K562 (cell line): ENCODE measurements around the gene TFCP2. TPM values are rescaled to one million over a fixed set of nuclear protein-coding genes. Genes with fewer than 3 reads are reported as not detected.
A peak's percentile ranks its signal among the peaks of the same experiment; 100 is the strongest.

Experiments
- CAMTA2 ChIP-seq: fragments of 250-450 bp; sonication (Bioruptor Pico); conservative IDR thresholded peaks from 2 replicates; pipeline ENCODE4 v1.5.1; 2022
- CSDE1 ChIP-seq, 2 experiments: fragments of 450-650 bp; IDR thresholded peaks; 2 replicates each; pipeline ENCODE4 v1.6.1; 2016; ENCODE audit warnings: mild to moderate bottlenecking in 1 of 2
- HEY1 ChIP-seq: fragments of 250-450 bp; sonication (Bioruptor Pico); IDR thresholded peaks from 2 replicates; pipeline ENCODE4 v1.5.0; 2020; ENCODE audit warnings: mild to moderate bottlenecking, moderate library complexity, borderline replicate concordance
- PTRF ChIP-seq: fragments of 450-650 bp; IDR thresholded peaks from 2 replicates; pipeline ENCODE4 v1.6.1; 2016; ENCODE audit warnings: mild to moderate bottlenecking, missing genetic modification characterization, missing compliant biosample characterization
- SP2 ChIP-seq: IDR thresholded peaks from 2 replicates; pipeline ENCODE4 v1.6.1; 2011; ENCODE audit warnings: mild to moderate bottlenecking, low read depth, low read length, moderate library complexity; ENCODE audit not compliant: poor library complexity, severe bottlenecking; ENCODE audit errors: extremely low read depth
- ZNF586 ChIP-seq: fragments of 450-650 bp; formaldehyde crosslinking; conservative IDR thresholded peaks from 2 replicates; pipeline ENCODE4 v1.4.0; 2020; ENCODE audit warnings: mild to moderate bottlenecking, moderate library complexity
- ZSCAN32 ChIP-seq: fragments of 450-650 bp; formaldehyde crosslinking; IDR thresholded peaks from 2 replicates; pipeline ENCODE4 v1.4.0; 2020; ENCODE audit warnings: mild to moderate bottlenecking, moderate library complexity
- polyA plus RNA-seq, 8 experiments: library from polyadenylated mRNA; depleted of rRNA in 4 of 8; stranded (reverse) in 5 of 8; unstranded in 3 of 8; fragments of >200 nt; fragmentation: Nextera tagmentation in 2 of 8; fragmentation: Illumina TruSeq in 1 of 8; extraction: Ambion mirVana in 2 of 8; extraction: Trizol in 1 of 8; gene quantifications; 2 replicates each; pipeline versions ENCODE4 v1.2.1 to v1.2.3, GENCODE V29; 2011 to 2014; ENCODE audit warnings: inconsistent platforms in 1 of 8, missing spikeins in 1 of 8
- total RNA-seq, 7 experiments: library from RNA; depleted of rRNA in 6 of 7; stranded (reverse); fragments of >200 nt in 6 of 7; fragmentation: Illumina TruSeq in 2 of 7; extraction: Trizol in 2 of 7; gene quantifications; 2 replicates each; pipeline versions ENCODE4 v1.2.1 to v1.2.3, GENCODE V29; 2011 to 2021; ENCODE audit warnings: low replicate concordance in 1 of 7
- TF ChIP-seq, protein P1 (sequence below): sonication (generic); formaldehyde crosslinking; IDR thresholded peaks from 2 replicates; pipeline ENCODE4 v1.8.0; 2022; ENCODE audit warnings: mild to moderate bottlenecking, low read depth, missing genetic modification reagents
- TF ChIP-seq, protein P2 (sequence below), 2 experiments: fragments of 450-650 bp; conservative IDR thresholded peaks; 2 replicates each; pipeline ENCODE4 v1.6.1; 2017; ENCODE audit warnings: mild to moderate bottlenecking in 2 of 2, moderate library complexity in 2 of 2
- TF ChIP-seq, protein P3 (sequence below): fragments of 200-600 bp; sonication (generic); IDR thresholded peaks from one replicate; pipeline ENCODE4 v1.6.1; 2012; ENCODE audit warnings: mild to moderate bottlenecking, low read depth, low read length, inconsistent platforms

TFCP2 gene
- total and polyA plus RNA-seq, 9 of the 15 experiments (the other 6 are each of a cell fraction or from before 2014, with no cell fraction given) = 8.0 to 38.9 (median 19.3) TPM

DNA sequence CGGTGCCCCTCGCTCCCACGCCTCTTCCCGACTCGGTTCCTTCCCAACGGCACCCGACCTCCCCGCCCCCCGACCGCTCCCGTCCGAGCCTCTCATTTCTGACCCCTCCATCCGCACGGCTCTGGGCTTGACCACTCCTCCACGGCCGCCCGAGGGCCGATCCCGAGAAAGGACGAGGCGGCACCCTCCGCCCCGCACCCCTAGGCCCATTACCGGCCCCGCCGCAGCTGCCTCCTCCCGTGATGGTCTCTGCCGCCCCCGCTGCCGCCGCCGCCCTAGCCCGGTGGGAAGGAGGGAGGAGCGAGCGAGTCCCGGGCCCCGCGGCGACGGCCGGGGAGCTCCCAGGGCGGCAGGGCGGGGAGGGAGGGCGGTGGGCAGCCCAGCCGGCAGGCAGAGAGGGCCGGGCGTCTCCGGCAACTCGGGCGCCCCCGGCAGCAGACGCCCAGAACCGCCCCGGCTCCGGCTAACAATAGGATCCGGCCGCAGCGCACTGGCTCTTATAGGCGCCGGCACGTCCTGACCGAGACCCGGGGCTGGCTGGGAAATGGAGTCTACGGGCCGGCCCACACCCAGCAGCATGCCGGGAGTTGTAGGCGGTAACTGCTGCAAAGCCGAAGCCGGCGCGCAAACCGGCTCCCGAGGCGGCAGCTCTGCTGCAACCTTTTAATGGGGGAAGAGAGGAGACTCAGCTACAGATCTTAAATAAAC lies 89.7 kb downstream of the TFCP2 start, which contains the start of gene CSRNP2 (continued):
- TF ChIP-seq, protein P1, sequence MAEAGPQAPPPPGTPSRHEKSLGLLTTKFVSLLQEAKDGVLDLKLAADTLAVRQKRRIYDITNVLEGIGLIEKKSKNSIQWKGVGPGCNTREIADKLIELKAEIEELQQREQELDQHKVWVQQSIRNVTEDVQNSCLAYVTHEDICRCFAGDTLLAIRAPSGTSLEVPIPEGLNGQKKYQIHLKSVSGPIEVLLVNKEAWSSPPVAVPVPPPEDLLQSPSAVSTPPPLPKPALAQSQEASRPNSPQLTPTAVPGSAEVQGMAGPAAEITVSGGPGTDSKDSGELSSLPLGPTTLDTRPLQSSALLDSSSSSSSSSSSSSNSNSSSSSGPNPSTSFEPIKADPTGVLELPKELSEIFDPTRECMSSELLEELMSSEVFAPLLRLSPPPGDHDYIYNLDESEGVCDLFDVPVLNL (CRISPR knock-in tag) = no peak
- TF ChIP-seq HEY1 (CRISPR knock-in tag) (no peak), SP2 (peak; percentile 16), ZNF586 (CRISPR knock-in tag) (no peak), CSDE1 (IDR thresholded peaks at IDR 0.05) (peak in 1 of 2 experiments; percentile 31; a peak in 1 of 4 replicates), CAMTA2 (CRISPR knock-in tag) (no peak), PTRF (tag) (no peak), ZSCAN32 (CRISPR knock-in tag) (no peak)
- TF ChIP-seq, protein P2, sequence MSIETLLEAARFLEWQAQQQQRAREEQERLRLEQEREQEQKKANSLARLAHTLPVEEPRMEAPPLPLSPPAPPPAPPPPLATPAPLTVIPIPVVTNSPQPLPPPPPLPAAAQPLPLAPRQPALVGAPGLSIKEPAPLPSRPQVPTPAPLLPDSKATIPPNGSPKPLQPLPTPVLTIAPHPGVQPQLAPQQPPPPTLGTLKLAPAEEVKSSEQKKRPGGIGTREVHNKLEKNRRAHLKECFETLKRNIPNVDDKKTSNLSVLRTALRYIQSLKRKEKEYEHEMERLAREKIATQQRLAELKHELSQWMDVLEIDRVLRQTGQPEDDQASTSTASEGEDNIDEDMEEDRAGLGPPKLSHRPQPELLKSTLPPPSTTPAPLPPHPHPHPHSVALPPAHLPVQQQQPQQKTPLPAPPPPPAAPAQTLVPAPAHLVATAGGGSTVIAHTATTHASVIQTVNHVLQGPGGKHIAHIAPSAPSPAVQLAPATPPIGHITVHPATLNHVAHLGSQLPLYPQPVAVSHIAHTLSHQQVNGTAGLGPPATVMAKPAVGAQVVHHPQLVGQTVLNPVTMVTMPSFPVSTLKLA (conservative IDR thresholded peaks at IDR 0.05) = peak in 1 of 2 experiments; percentile 50; a peak in 1 of 4 replicates
- TF ChIP-seq, protein P3, sequence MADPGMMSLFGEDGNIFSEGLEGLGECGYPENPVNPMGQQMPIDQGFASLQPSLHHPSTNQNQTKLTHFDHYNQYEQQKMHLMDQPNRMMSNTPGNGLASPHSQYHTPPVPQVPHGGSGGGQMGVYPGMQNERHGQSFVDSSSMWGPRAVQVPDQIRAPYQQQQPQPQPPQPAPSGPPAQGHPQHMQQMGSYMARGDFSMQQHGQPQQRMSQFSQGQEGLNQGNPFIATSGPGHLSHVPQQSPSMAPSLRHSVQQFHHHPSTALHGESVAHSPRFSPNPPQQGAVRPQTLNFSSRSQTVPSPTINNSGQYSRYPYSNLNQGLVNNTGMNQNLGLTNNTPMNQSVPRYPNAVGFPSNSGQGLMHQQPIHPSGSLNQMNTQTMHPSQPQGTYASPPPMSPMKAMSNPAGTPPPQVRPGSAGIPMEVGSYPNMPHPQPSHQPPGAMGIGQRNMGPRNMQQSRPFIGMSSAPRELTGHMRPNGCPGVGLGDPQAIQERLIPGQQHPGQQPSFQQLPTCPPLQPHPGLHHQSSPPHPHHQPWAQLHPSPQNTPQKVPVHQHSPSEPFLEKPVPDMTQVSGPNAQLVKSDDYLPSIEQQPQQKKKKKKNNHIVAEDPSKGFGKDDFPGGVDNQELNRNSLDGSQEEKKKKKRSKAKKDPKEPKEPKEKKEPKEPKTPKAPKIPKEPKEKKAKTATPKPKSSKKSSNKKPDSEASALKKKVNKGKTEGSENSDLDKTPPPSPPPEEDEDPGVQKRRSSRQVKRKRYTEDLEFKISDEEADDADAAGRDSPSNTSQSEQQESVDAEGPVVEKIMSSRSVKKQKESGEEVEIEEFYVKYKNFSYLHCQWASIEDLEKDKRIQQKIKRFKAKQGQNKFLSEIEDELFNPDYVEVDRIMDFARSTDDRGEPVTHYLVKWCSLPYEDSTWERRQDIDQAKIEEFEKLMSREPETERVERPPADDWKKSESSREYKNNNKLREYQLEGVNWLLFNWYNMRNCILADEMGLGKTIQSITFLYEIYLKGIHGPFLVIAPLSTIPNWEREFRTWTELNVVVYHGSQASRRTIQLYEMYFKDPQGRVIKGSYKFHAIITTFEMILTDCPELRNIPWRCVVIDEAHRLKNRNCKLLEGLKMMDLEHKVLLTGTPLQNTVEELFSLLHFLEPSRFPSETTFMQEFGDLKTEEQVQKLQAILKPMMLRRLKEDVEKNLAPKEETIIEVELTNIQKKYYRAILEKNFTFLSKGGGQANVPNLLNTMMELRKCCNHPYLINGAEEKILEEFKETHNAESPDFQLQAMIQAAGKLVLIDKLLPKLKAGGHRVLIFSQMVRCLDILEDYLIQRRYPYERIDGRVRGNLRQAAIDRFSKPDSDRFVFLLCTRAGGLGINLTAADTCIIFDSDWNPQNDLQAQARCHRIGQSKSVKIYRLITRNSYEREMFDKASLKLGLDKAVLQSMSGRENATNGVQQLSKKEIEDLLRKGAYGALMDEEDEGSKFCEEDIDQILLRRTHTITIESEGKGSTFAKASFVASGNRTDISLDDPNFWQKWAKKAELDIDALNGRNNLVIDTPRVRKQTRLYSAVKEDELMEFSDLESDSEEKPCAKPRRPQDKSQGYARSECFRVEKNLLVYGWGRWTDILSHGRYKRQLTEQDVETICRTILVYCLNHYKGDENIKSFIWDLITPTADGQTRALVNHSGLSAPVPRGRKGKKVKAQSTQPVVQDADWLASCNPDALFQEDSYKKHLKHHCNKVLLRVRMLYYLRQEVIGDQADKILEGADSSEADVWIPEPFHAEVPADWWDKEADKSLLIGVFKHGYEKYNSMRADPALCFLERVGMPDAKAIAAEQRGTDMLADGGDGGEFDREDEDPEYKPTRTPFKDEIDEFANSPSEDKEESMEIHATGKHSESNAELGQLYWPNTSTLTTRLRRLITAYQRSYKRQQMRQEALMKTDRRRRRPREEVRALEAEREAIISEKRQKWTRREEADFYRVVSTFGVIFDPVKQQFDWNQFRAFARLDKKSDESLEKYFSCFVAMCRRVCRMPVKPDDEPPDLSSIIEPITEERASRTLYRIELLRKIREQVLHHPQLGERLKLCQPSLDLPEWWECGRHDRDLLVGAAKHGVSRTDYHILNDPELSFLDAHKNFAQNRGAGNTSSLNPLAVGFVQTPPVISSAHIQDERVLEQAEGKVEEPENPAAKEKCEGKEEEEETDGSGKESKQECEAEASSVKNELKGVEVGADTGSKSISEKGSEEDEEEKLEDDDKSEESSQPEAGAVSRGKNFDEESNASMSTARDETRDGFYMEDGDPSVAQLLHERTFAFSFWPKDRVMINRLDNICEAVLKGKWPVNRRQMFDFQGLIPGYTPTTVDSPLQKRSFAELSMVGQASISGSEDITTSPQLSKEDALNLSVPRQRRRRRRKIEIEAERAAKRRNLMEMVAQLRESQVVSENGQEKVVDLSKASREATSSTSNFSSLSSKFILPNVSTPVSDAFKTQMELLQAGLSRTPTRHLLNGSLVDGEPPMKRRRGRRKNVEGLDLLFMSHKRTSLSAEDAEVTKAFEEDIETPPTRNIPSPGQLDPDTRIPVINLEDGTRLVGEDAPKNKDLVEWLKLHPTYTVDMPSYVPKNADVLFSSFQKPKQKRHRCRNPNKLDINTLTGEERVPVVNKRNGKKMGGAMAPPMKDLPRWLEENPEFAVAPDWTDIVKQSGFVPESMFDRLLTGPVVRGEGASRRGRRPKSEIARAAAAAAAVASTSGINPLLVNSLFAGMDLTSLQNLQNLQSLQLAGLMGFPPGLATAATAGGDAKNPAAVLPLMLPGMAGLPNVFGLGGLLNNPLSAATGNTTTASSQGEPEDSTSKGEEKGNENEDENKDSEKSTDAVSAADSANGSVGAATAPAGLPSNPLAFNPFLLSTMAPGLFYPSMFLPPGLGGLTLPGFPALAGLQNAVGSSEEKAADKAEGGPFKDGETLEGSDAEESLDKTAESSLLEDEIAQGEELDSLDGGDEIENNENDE = no peak
